ELR (cell line): ENCODE results near the gene DERL3.

ENCODE experiments used
- DNase-seq: peaks from one replicate; pipeline ENCODE4 v3.0.0-alpha.2; 2015; ENCODE audit warnings: low read depth

Gene DERL3

DNA sequence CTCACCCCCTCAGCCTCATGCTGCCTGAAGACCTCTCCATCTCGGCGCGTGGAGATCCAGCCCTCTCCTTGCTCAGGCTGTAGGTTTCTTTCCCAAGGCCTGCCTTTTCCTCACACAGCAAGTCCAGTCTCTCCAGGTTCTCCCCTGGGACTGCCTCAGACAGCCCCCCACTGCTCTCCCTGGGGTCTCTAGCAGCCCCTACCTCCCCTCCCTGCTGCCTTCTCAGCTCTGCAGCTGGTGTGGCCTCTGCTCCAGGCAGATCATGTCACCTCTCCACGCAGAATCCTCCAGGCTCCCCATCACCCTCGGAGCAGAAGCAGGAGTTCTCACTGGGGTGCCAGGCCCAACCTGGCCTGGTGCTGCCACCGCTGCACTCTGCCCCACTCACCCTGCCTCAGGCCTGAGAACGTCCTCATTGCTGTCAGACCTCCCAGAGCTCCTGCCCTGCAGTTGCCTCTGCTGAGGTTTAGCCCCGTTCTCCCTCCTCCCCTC lies 36.9 kb downstream of the DERL3 start:
- DNase-seq, result no peak

DNA sequence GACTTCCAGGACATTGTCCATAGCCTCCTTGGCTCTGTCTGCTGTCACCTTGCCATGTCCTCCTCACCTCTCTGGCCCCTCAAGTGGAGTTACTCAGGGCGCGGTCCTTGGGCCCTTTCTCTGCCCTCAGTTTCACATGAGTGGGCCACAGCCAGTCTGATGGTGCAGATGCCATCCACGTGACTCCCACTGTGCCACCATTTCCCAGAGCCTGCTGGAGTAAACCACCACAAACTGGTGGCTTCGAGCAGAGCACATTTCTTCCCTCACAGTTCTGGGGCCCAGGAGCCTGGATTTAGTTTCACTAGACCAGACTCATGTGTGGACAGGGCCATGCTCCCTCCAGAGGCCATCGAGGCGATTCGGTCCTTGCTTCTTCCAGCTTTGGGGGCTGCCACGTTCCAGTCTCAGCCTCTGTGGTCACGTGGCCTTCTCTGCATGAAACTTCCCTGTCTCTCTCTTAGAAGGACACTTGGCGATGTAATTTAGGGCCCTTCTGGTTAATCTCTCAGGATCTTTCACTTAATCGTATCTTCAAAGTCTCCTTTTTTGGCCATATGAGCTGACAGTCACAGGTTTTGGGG lies 37.5 kb downstream of the DERL3 start:
- DNase-seq, result no peak

DNA sequence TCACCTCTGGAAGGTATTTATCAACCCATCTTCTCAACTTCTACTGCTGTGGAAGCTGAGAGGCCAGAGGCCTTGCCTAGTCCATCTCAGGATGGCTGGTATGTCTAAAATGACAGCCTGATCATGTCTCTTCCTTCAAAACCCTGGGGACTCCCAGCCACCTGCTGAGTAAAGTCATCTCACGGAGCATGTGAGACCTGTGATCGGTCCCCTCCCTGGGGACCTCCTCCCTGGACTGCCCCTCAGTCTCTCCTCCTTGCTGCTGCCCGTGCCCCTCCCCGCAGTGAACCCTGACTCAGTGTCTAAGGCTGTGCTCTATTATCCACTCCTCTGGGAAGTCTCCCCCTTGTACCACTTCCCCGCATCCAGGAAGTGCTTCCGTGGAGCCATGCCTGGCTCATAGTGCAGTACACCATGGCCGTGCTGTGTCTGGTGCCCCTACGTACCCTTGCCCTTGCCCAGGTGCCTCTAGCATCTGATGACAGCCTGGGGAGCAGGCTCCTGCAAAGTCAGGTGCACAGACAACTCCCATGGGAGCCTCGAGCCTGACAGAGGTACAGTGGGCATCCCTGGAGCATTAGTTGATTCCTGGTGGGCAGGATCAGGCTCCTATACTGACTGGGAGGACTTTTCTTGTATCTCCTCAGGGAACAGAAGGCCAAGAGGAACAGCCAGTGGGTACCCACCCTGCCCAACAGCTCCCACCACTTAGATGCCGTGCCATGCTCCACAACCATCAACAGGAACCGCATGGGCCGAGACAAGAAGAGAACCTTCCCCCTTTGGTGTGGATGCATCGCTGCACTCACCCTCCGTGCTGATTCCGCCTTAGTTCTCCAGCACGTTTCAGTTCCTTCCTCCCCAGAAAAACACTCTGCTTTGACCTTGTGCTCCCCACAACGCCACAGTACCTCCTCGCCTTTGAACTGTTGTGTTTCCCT lies 38.2 kb downstream of the DERL3 start:
- DNase-seq, result no peak

DNA sequence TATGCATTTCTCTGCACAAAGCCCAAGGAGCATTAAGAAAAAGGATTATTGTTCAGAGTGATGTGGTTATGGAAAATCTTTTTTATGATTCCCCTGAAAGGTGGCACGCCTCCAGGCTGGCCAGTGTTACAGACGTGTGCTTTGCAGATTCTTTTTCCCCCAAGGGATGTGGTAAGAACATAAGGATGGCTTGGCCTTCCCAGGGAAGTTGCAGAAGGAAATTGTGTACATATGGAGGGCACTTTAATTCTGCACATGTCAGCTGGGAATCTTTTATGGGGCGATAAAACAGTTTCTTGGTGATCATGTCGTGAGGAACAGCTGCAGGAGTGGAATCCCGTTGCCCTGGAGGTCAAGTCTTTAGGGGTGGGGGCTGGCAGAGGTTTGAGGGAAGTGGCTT lies 42.3 kb downstream of the DERL3 start:
- no peak for DNase-seq

DNA sequence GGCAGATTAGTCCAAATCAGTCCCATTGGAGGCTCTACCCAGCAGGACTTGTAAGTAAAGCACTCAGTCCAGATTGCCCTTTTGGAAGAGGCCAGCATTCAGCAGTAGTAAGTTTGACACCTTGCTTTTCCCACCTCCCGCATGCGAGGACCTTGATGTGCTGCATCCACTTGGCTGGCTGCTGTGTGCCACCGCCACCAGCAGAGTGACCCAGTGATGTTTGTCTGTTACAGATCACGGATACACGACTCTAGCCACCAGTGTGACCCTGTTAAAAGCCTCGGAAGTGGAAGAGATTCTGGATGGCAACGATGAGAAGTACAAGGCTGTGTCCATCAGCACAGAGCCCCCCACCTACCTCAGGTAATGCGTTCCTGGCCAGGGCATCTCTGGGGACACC lies 45.5 kb downstream of the DERL3 start:
- no peak for DNase-seq

DNA sequence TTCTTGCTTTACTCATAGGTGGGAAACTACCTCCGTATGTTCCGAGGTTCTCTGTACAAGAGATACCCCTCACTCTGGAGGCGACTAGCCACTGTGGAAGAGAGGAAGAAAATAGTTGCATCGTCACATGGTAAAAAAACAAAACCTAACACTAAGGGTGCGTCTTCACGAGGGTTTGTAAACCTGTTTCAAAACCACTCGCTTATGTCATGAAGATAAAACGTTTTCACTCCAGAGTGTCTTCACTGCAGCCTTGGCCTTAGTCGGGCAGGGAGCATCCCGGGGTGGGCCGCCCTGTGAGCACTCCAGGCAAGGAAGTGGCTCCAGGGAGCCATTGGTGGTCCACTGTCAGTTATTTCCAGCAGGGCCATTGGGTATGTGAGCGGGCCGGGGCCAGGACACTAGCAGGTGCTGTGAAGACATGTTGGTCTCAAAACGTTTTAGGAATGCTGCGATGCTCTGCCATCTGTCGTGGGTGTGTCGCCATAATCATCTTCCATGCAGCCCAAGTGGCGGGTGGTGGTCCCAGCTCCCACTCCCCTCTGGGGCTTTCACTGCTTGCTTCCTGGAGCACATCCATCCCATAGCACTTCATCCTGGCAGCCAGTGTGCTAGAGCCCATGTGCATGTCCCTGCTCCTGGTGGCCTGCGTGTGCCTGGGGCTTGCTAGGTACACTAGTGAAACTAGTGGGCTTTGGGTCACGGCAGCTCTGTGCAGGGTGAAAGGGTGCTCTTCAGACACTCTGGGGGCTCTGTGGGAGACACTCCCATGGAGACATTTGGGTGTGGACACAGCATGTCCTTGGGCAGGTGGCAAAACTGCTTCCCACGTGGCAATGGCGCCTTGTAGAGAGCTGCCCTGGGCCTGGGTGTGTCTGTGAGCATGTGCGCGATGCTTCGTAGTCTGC lies 46.8 kb downstream of the DERL3 start:
- DNase-seq, result no peak

DNA sequence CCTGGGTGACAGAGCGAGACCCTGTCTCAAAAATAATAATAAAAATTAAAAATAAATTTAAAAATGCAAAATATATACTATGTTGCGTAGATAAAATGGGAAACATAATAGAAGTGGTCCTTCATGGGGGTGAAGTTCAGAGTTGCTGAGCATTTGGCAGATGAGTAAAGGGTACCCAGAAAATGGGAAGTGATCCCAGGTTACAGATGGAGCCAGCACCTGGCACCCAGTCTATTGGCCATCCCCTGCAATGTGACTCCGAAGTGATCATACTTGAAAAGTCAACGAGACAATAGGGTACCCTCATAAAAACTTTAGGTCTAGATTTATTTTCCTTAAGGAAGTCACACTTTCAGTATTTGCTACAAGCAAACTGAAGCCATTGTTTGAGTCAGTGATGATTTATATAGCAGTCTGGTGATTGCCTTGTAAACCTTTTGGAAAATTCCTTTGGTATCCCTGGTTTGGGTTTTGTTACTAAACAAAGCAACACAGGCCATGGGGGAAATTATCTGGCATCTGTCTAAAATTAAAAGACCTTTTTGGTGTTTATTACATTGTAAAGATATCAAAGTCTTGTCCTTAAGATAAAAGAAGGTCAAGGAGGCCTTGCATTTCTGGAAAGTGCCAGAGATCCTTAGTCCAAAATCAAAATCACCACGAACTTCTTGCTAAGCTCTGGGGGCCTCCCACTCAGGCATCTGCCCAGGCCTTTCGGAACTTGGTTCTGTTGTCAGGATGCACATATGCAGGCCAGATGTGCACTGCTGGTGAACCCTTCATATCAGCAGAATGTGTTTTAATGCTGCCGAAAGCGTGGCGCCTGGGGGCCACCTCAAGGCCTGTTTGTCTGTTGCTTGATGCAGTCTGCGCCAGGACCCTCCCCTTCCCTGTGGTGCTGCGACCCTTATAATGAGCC lies 47.7 kb downstream of the DERL3 start:
- no peak for DNase-seq

DNA sequence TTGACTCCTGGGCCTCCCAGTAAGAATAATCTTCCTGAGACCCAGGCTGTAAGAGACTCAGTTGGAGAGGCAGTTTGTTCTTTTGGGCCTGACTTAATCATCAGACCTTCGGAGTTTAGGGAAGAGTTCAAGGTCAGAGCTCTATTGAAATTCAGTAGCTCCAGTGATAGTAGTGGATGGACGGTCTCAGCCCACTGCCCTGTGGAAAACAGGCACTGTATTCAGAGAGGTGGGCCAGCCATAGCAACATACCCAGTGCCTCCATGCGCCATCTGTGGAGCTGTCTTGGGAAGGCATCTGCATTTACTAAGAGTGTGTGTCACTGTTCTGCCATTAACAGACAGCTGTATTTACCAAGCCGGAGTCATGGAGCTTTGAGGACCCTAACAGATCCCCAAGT lies 49.2 kb downstream of the DERL3 start:
- peak; percentile 22 for DNase-seq

DNA sequence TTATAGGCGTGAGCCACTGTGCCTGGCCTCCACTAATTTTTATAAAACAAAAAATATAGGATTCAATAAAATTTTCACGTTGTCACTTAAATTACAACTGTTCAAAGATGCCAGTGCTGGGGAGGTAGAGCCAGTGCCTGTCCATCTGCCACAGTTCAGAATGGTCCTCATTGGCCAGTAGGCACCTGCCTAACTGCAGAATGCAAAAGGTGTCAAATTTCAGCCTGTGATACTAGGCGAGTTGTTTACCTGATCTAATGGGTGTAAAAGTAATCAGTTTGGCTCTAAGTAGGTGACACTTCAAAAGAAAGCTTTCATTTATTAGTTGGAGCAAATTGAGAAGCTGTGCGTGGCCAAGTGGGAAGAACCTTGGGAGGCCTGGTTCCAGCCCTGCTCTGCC lies 49.7 kb downstream of the DERL3 start:
- DNase-seq, result no peak

DNA sequence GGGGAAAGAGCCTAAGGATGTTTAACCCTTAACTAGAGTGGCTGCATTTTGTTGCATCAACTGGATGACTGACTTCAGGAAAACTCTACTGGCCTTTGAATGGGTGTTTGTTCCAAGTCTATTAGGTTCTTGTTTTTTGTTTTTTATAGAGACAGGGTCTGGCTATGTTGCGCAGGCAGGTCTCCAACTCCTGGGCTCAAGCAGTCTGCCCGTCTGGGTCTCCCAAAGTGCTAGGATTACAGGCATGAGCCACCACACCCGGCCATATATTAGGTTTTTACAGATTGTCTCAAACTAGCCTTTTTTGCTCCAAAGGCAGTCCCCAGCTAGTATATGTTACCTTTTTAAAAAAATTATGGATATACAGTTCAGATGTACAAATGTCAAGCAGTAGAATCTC lies 50.9 kb downstream of the DERL3 start:
- no peak for DNase-seq

DNA sequence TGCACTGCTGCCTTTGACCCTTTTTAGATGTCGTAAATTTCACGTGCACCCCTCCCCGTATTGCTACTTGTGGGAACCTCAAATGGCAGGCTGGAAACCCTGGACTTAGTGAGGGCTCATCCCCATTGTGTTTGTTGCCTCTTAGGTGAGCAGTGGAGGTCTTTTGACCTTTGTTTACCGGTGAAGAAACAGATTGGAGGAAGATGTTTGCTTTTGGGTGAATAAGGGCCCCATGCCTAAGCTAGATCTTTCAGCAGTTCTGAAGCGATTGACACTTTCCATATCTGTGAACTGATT lies 51.3 kb downstream of the DERL3 start:
- no peak for DNase-seq

DNA sequence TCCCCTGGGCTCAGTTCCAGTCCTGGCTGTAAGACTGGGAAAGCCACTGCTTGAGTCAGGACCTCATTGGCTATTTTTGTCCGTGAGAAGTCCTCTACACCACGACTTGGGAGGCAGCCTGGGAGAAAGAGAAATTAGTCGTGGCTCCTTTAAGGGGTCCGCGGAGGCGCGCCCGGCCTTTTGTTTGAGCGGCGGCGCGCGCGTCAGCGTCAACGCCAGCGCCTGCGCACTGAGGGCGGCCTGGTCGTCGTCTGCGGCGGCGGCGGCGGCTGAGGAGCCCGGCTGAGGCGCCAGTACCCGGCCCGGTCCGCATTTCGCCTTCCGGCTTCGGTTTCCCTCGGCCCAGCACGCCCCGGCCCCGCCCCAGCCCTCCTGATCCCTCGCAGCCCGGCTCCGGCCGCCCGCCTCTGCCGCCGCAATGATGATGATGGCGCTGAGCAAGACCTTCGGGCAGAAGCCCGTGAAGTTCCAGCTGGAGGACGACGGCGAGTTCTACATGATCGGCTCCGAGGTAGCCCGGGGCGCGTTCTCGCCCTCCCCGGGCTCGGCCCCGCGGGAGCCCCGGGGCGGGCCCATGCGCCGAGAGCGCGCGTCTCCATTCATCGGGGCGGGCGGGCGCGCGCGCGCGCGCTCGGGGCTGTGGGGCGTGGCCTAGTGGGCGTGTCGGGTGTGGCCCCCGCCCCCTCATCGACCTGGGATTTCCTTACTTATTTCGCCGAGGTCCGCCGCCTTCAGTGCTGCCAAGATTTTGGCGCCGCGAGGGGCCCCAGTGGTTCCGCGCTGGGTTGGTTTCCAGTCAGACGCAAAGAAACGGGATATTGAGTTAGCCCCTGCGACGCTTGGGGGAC lies 51.8 kb downstream of the DERL3 start, which contains the start of gene SMARCB1:
Gene SMARCB1, plus strand, starts transcription at position 215 of the 848 bp plus-strand sequence. Its CDS starts 204 bp downstream, at position 419.
- peak; percentile 93 for DNase-seq

DNA sequence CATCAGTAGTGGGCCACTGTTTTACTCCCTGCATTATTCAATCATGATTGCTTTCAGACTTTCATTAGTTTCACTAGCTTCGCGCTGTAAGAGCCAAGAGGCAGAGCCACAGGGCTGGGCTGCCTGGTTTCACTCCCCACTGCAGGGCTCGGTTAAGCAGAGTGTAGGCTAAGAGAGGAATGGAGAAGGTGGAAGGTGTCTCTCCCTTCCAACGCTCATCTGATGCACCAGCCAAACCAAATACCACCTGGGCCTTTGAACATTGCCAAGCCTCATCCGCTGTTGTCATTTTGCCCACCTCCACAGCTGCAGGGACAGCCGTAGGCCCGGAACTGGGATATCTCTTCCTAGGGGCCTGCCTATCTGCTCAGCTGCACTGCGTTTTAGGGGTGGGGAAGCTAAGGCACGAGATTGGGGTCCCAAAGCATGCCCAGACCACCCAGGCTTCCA lies 52.5 kb downstream of the DERL3 start:
- no peak for DNase-seq
